Immature natural killer cell (primary cell): Measurements from ENCODE around the gene FAM90A1. TPM values are rescaled to one million over a fixed set of nuclear protein-coding genes. Genes with fewer than 3 reads are reported as not detected.
"Not testable (repeated sequence)": the region's sequence is repeated elsewhere in the genome, so short reads cannot be mapped to it uniquely, and the experiment has no call there.

Experiments
- DNase-seq, 3 donors: peaks; one replicate each; pipeline ENCODE4 v3.0.0; 2022; ENCODE audit warnings: mixed read lengths in 1 of 3
- H3K27ac Mint-ChIP-seq, 6 donors: one replicate each; pipeline ENCODE4 v1.8.0; 2020; ENCODE audit warnings: mixed read lengths in 6 of 6, mild to moderate bottlenecking in 5 of 6, inconsistent platforms in 4 of 6, moderate library complexity in 3 of 6
- H3K27me3 Mint-ChIP-seq, 3 donors: one replicate each; pipeline ENCODE4 v1.8.0; 2020 to 2021; ENCODE audit warnings: low read depth in 3 of 3, mild to moderate bottlenecking in 3 of 3, mixed read lengths in 3 of 3, moderate library complexity in 3 of 3, inconsistent platforms in 1 of 3
- H3K36me3 Mint-ChIP-seq, 3 donors: one replicate each; pipeline ENCODE4 v1.8.0; 2020; ENCODE audit warnings: mixed read lengths in 3 of 3, inconsistent platforms in 2 of 3, mild to moderate bottlenecking in 2 of 3
- H3K4me1 Mint-ChIP-seq, 2 donors: one replicate each; pipeline ENCODE4 v1.8.0; 2020; ENCODE audit warnings: inconsistent platforms in 2 of 2, mild to moderate bottlenecking in 2 of 2, mixed read lengths in 2 of 2, moderate library complexity in 1 of 2
- H3K4me3 Mint-ChIP-seq, 5 donors: one replicate each; pipeline ENCODE4 v1.8.0; 2020; ENCODE audit warnings: mild to moderate bottlenecking in 5 of 5, mixed read lengths in 5 of 5, inconsistent platforms in 3 of 5, moderate library complexity in 3 of 5
- H3K9me3 Mint-ChIP-seq, 6 donors: one replicate each; pipeline ENCODE4 v1.8.0; 2020; ENCODE audit warnings: mild to moderate bottlenecking in 6 of 6, mixed read lengths in 6 of 6, inconsistent platforms in 4 of 6, moderate library complexity in 3 of 6
- polyA plus RNA-seq, 3 donors: library from polyadenylated mRNA; unstranded; fragments of 300-500 nt; fragmentation: Illumina TruSeq; gene quantifications; one replicate each; pipeline ENCODE4 v1.2.3, GENCODE V29; 2021

FAM90A1 gene, protein sequence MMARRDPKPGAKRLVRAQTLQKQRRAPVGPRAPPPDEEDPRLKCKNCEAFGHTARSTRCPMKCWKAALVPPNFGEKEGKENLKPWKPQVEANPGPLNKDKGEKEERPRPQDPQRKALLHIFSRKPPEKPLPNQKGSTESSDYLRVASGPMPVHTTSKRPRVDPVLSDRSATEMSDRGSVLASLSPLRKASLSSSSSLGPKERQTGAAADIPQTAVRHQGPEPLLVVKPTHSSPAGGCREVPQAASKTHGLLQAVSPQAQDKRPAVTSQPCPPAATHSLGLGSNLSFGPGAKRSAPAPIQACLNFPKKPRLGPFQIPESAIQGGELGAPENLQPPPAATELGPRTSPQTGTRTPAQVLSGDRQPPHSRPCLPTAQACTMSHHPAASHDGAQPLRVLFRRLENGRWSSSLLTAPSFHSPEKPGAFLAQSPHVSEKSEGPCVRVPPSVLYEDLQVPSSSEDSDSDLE
- polyA plus RNA-seq, result under 1 TPM in 1 of 3 donors, not detected in 2; 0.09 TPM

DNA sequence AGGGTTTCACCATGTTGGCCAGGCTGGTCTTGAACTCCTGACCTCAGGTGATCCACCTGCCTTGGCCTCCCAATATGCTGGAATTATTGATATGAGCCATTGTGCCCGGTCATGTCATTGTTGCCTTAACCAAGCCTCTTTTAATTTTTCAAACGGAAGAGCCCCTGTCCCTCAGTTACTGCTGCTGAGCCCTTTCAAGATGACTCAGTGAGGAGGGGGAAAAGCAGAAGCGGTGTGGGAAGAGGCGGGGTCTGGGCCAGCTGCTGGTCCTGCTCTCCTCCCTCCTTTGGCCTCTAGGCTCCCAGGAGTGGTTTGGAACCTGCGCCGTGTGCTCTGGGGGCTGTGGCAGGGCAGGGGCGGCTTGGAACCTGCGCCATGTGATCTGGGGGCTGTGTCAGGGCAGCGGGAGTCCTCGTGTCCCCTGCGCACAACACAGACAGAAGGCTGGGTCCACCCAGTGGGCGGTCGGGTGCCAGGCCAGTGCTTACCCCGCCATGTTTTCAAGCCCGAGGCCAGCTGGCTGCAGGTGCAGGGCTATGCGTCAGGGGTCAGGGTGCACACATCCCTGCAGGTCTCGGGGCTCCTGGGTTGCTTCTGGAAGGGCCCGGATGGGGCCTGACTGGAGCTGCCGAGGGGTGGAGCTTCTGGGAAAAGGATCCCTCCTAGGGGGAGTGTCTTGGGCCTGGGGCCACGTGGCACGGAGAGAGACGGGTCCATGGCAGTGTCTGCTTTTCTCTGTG, at the start of gene FAM90A1:
TSS of gene FAM90A1 (minus strand) at position 627 of the 740 bp plus-strand sequence. CDS start 2,786 bp downstream, outside the sequence.
- H3K27ac Mint-ChIP-seq, result peak within 1 kb of the TSS in 1 of 6 donors; percentile 45
- H3K27me3 Mint-ChIP-seq, H3K4me1 Mint-ChIP-seq, H3K36me3 Mint-ChIP-seq, H3K9me3 Mint-ChIP-seq: not testable (repeated sequence)
- DNase-seq, result peak in 1 of 3 donors; percentile 19
- peak within 1 kb of the TSS in 4 of 5 donors; percentile 53 to 76 (median 66) for H3K4me3 Mint-ChIP-seq

GRCh38 chr12:8276397-8276796, 49.0 kb upstream of the FAM90A1 start:
- H3K4me3 Mint-ChIP-seq, DNase-seq, H3K27ac Mint-ChIP-seq, H3K4me1 Mint-ChIP-seq, H3K36me3 Mint-ChIP-seq, H3K9me3 Mint-ChIP-seq, H3K27me3 Mint-ChIP-seq: not testable (repeated sequence)

DNA sequence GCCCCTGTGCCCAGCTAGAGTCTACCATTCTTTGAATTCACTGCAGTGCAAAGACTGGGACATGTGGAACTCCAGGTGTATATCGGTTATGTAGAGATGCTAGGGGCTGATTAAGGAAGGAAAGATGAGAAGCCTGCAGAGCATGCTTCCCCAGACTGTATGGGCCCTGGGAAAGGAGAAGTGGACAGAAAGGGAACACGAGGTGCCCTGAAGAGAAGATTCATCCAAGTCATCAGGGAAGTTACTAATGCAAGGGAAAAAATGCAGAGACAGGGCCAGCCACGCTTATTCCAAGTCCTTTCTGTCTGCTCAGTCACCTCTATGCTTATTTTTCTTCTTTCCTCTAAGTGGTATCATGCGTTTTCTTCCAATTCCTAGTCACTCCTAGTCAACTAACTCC, 39.3 kb upstream of the FAM90A1 start:
- not testable (repeated sequence) for H3K36me3 Mint-ChIP-seq, H3K4me3 Mint-ChIP-seq, H3K9me3 Mint-ChIP-seq, DNase-seq, H3K27ac Mint-ChIP-seq, H3K4me1 Mint-ChIP-seq
- peaks cover 1 to 13% (median 6%) of the 10 kb centered on the region in 3 donors for H3K27me3 Mint-ChIP-seq

DNA sequence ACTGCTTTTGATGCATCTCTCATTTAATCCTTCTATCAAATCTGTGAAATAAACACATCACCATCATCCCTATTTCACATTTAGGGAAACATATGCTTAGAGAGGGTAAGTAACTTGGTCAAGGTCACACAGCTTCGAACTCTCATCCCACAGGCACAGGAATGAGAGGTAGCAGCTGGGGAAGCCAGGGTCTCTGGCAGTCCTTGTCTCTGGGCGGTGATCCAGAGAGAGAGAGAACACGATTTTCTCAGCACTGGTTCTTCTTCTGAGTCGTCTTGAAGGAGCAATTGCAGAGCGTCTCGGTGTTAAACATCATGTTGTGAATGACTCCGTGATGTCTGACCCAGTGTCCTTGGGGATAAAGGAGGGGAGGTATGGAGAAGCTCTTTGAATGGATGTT, 36.8 kb upstream of the FAM90A1 start:
- H3K27me3 Mint-ChIP-seq, result peaks cover 1 to 13% (median 3%) of the 10 kb centered on the region in 3 donors
- H3K36me3 Mint-ChIP-seq, H3K4me3 Mint-ChIP-seq, H3K27ac Mint-ChIP-seq, DNase-seq, H3K4me1 Mint-ChIP-seq, H3K9me3 Mint-ChIP-seq: not testable (repeated sequence)

GRCh38 chr12:8261111-8261554, 33.7 kb upstream of the FAM90A1 start:
- peaks cover 1 to 13% (median 3%) of the 10 kb centered on the region in 3 donors for H3K27me3 Mint-ChIP-seq
- H3K27ac Mint-ChIP-seq, H3K36me3 Mint-ChIP-seq, H3K4me3 Mint-ChIP-seq, H3K9me3 Mint-ChIP-seq, H3K4me1 Mint-ChIP-seq, DNase-seq: not testable (repeated sequence)

DNA sequence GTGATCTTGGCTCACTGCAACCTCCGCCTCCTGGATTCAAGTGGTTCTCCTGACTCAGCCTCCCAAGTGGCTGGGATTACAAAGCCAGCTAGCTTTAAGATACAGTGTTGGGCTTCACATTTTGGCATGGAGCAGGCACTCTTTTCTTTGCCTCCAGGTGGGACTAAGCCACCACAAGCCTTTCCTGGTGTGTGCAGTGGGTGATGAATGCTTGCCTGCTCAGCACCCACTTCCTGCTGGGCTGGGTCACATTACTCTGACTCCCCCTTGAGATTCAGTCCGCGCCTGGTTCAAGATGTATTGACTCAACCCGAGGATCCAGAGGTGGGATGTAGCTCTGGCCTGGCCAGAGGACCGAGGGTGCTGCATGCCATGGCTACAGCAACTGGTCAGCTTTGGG, 28.9 kb upstream of the FAM90A1 start:
- not testable (repeated sequence) for DNase-seq, H3K4me1 Mint-ChIP-seq, H3K27me3 Mint-ChIP-seq, H3K36me3 Mint-ChIP-seq, H3K27ac Mint-ChIP-seq, H3K9me3 Mint-ChIP-seq, H3K4me3 Mint-ChIP-seq

DNA sequence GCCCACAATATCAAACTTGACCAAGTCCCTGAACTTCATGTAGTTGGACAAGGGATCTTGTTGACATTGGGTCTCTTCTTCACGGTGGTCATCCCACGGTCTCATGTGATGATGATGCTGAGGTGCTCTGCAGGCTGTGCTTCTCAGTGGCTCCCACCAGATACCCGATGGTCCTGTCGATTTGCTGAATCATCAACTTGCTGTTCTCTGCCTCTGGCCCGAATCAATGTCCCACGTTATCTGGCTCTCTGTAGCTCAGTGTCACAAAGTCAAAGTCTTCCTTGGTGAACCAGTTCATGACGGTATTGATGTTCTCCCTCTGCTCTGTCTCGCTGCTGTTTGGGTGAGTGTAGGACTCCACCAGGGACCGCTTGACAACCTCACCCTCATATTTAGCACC, 27.3 kb upstream of the FAM90A1 start:
- not testable (repeated sequence) for DNase-seq, H3K27me3 Mint-ChIP-seq, H3K4me1 Mint-ChIP-seq, H3K9me3 Mint-ChIP-seq, H3K4me3 Mint-ChIP-seq, H3K27ac Mint-ChIP-seq, H3K36me3 Mint-ChIP-seq

- not testable (repeated sequence) for H3K9me3 Mint-ChIP-seq, H3K4me1 Mint-ChIP-seq, H3K27me3 Mint-ChIP-seq, H3K27ac Mint-ChIP-seq, H3K36me3 Mint-ChIP-seq, H3K4me3 Mint-ChIP-seq, DNase-seq
These were observed 24.8 kb upstream of the FAM90A1 start for GRCh38 chr12:8252056-8252818.

DNA sequence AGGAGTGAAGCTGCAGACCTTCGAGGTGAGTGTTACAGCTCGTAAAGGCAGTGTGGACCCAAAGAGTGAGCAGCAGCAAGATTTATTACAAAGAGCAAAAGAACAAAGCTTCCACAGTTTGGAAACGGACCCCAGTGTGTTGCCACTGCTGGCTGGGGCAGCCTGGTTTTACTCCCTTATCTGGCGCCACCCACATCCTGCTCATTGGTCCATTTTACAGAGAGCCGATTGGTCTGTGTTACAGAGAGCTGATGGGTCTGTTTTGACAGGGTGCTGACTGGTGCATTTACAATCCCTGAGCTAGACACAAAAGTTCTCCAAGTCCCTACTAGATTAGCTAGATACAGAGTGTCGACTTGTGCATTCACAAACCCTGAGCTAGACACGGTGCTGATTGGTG, 24.2 kb upstream of the FAM90A1 start:
- H3K9me3 Mint-ChIP-seq, H3K36me3 Mint-ChIP-seq, H3K4me1 Mint-ChIP-seq, H3K27me3 Mint-ChIP-seq: not testable (repeated sequence)
- peak overlapping the region in 3 of 5 donors; percentile 27 to 80 (median 40) for H3K4me3 Mint-ChIP-seq
- DNase-seq, result peak in 1 of 3 donors; percentile 13
- H3K27ac Mint-ChIP-seq, result peak overlapping the region in 1 of 6 donors; percentile 73

DNA sequence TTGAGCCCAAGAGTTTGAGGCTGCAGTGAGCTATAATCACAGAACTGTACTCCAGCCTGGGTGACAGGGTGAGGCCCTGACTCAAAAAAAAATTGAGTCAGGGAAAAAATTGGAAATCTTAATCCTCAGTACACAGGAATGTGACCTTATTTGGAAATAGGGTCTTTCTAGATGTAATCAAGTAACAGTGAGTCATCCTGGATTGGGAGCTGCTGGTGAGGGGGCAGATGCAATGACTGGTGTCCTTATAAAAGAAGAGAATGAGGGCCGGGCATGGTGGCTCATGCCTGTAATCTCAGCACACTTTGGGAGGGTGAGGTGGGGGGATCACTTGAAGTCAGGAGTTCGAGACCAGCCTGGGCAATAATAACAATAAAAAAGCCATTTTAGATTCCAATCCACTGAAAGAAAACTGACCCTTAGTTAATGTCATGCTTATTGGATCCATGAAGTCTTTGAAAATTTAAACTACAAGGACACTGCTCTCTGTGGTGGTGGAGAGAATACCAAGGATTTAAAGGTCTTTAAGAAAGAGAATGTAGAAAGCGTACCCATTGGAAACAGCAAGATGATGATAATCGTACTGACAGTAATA, 19.6 kb upstream of the FAM90A1 start:
- not testable (repeated sequence) for DNase-seq, H3K36me3 Mint-ChIP-seq, H3K4me3 Mint-ChIP-seq, H3K27ac Mint-ChIP-seq, H3K27me3 Mint-ChIP-seq, H3K9me3 Mint-ChIP-seq, H3K4me1 Mint-ChIP-seq

DNA sequence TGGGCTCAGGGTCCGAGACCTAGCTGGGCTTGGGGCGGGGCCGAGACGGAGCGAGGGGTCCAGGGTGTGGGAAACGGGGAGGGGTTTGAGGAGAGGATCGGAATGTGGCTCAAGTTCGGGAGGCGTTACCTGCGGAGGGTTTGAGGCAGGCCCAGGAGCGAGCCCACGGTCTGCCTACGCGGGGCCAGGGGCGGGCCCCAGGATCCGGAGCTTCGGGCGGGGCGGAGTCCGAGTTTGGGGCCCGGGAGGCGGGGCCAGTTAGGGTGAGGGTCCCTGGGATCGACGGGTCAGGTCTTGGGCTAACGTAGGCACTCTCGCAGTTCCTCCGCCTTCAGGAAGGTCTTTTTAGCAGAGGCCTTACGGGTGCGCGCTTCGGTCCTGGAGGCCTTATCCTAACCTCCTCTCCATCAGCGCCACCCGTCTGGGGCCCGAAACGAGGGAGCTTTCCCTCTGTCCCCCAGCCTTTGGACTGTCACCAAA, 16.3 kb upstream of the FAM90A1 start:
- H3K27ac Mint-ChIP-seq, result peak overlapping the region; percentile 73 to 95 (median 86)
- not testable (repeated sequence) for DNase-seq, H3K36me3 Mint-ChIP-seq, H3K27me3 Mint-ChIP-seq, H3K4me1 Mint-ChIP-seq, H3K9me3 Mint-ChIP-seq
- H3K4me3 Mint-ChIP-seq, result peak overlapping the region; percentile 92 to 96 (median 95)

GRCh38 chr12:8242880-8243681, 15.7 kb upstream of the FAM90A1 start:
- not testable (repeated sequence) for H3K4me1 Mint-ChIP-seq, H3K9me3 Mint-ChIP-seq, H3K27me3 Mint-ChIP-seq, H3K36me3 Mint-ChIP-seq
- peak; percentile 100 for DNase-seq
- H3K4me3 Mint-ChIP-seq, result peak overlapping the region; percentile 92 to 96 (median 95)
- peak overlapping the region; percentile 80 to 95 (median 93) for H3K27ac Mint-ChIP-seq

GRCh38 chr12:8242622-8242879, 15.1 kb upstream of the FAM90A1 start:
- H3K4me1 Mint-ChIP-seq, H3K9me3 Mint-ChIP-seq, H3K36me3 Mint-ChIP-seq, H3K27me3 Mint-ChIP-seq, DNase-seq: not testable (repeated sequence)
- H3K4me3 Mint-ChIP-seq, result peak overlapping the region; percentile 92 to 96 (median 95)
- peak overlapping the region in 5 of 6 donors; percentile 30 to 76 (median 50) for H3K27ac Mint-ChIP-seq
